Stimulated activated memory B cell treated with anti-CD40 and anti-IgM and Interleukin-4, amounts not matched to agents 10 μg/mL and 1 μg/mL and 100 μg/mL, for 72 hours (primary cell): Measurements from ENCODE around the gene HJV.
A peak's percentile ranks its signal among the peaks of the same experiment; 100 is the strongest.
"Not testable (repeated sequence)": the region's sequence is repeated elsewhere in the genome, so short reads cannot be mapped to it uniquely, and the experiment has no call there.

Experiments used
- ATAC-seq: fragments of 150-1000 bp; cut with Tn5 transposase; 2 replicates; pipeline ENCODE4 v1.10.0; 2021
- H3K27ac Mint-ChIP-seq: one replicate; pipeline ENCODE4 v1.8.0; 2022; ENCODE audit warnings: mild to moderate bottlenecking, mixed read lengths
- H3K27me3 Mint-ChIP-seq: one replicate; pipeline ENCODE4 v1.8.0; 2022; ENCODE audit warnings: mixed read lengths
- H3K36me3 Mint-ChIP-seq: one replicate; pipeline ENCODE4 v1.8.0; 2022; ENCODE audit warnings: mixed read lengths
- H3K4me1 Mint-ChIP-seq: one replicate; pipeline ENCODE4 v1.8.0; 2022; ENCODE audit warnings: mixed read lengths
- H3K4me3 Mint-ChIP-seq: one replicate; pipeline ENCODE4 v1.8.0; 2022; ENCODE audit warnings: mild to moderate bottlenecking, moderate library complexity, mixed read lengths
- H3K9me3 Mint-ChIP-seq: one replicate; pipeline ENCODE4 v1.8.0; 2022; ENCODE audit warnings: mixed read lengths

The HJV gene, protein sequence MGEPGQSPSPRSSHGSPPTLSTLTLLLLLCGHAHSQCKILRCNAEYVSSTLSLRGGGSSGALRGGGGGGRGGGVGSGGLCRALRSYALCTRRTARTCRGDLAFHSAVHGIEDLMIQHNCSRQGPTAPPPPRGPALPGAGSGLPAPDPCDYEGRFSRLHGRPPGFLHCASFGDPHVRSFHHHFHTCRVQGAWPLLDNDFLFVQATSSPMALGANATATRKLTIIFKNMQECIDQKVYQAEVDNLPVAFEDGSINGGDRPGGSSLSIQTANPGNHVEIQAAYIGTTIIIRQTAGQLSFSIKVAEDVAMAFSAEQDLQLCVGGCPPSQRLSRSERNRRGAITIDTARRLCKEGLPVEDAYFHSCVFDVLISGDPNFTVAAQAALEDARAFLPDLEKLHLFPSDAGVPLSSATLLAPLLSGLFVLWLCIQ

DNA sequence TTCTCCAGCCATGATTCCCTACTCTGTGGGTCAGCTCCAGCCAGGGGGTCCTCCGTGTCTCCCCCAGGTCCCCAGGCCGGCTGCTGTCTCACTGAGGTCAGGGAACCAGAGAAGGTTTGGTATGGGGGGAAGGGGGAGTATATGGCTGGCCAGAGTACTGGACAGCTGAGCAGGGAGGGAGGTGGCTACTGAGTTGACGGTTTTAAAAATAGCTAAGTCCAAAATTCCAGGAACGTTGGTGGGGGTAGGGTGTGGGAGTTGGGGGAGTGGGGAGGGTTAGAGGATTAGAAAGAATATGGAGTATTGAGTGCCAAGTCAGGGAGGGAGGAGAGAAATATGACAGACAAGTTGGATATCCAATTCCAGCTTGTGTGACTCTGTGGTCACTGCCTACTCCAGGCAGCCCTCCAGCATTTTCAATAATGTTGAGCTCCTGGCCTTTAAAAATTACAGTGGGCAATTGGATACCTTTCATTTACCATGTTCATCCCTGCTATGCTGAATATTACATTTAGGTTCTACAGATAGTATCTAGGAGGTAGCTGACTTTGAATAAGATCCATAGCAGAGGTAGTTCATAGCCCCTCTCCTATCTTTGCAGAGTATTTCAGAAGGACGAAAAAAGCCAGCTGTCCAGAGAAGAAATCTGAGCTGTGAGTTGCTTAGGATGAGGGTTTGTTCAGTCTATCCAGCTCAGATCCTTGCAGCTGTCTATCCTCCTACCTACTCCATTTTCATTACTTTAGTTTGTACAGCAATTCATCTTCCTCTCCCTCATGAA is at the start of gene HJV:
Gene HJV (minus strand): TSS at position 114 of the 781 bp plus-strand sequence. CDS start 1,504 bp downstream, outside the sequence.
- no peaks in the 10 kb centered on the region for H3K36me3 Mint-ChIP-seq
- no peak within 1 kb of the TSS for H3K27ac Mint-ChIP-seq
- H3K27me3 Mint-ChIP-seq: peaks cover 61% of the 10 kb centered on the region
- no peak for ATAC-seq
- peaks cover 17% of the 10 kb centered on the region for H3K4me1 Mint-ChIP-seq
- no peak within 1 kb of the TSS for H3K4me3 Mint-ChIP-seq
- no peaks in the 10 kb centered on the region for H3K9me3 Mint-ChIP-seq

DNA sequence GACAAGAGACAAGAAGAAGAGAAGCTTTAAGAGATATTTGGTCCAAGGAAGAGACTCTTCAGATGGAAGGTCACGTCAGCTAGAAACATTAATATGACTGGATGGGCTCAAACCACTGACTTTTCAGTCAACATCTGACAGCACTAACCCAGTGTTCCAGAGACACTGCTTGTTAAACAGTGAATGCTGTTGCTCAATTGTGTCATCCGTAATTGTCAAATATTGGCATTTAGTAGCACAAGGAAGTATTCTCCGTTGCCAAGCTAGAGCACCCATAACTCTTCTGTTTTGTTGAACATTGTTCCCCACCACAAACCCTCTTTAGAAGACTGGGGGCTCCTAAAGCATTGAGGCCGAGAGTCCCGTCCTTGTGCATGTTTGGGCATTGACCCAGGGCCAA is 37.6 kb upstream of the HJV start:
- not testable (repeated sequence) for ATAC-seq, H3K4me1 Mint-ChIP-seq, H3K27ac Mint-ChIP-seq, H3K27me3 Mint-ChIP-seq, H3K9me3 Mint-ChIP-seq, H3K36me3 Mint-ChIP-seq, H3K4me3 Mint-ChIP-seq

DNA sequence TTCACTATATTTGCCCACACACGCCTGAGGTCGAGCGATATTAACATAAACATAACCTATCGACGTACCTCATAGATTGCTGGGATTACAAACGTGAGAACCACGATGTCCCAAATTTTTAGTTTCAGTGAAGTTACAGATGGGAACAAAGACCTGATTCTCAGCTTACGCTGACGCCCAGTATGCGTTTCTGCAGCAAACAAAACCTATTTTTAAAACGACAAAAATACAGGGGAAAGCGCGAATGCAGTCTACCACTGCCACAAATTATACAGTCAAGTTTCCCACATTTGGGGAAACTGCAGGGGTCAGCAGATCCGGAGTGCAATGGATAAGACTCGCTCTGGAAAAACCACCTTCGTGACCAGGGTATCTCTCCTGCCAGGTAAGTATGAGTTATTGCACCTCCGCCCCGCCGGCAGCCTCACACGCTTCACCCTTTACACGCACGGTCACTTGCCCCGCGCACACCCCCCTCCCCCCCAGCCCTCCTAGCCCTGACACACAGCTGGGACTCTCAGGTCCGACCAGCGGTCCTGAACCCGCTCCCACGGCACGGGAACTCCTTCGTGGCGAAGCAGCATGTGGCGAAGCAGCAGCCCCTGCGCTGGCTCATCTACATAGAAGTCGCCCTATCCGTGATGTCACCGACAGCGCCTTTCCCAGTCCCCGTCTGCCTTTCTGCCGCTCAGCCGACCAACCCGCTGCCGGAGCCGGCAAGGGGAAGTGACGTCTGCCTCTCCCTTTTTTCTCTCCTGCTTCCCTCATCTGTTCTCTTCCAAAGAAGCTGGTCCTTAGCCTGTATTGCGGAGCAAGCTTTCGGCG is 30.5 kb upstream of the HJV start:
- peak; percentile 93 for ATAC-seq
- Mint-ChIP-seq H3K4me3 (peak overlapping the region; percentile 92), H3K27ac (peak overlapping the region; percentile 99), H3K4me1 (peaks cover 25% of the 10 kb centered on the region)
- not testable (repeated sequence) for H3K27me3 Mint-ChIP-seq, H3K9me3 Mint-ChIP-seq, H3K36me3 Mint-ChIP-seq

DNA sequence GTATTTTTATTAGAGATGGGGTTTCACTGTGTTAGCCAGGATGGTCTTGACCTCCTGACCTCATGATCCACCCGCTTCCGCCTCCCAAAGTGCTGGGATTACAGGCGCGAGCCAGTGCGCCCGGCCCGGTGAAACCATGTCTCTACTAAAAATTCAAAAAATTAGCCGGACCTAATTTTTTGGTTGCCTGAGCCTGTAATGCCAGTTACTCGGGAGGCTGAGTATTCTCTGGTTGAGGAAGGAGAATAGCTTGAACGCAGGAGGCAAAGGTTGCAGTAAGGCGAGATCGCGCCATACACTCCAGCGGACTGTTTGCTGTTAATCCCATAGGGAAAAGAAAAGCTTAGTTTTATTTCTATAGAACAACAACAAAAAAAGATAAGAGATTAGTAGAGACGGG is 29.9 kb upstream of the HJV start:
- no peak for ATAC-seq
- Mint-ChIP-seq H3K36me3 (no peaks in the 10 kb centered on the region), H3K9me3 (no peaks in the 10 kb centered on the region), H3K27me3 (no peaks in the 10 kb centered on the region), H3K27ac (peak overlapping the region; percentile 99), H3K4me3 (peak overlapping the region; percentile 92), H3K4me1 (peaks cover 25% of the 10 kb centered on the region)

DNA sequence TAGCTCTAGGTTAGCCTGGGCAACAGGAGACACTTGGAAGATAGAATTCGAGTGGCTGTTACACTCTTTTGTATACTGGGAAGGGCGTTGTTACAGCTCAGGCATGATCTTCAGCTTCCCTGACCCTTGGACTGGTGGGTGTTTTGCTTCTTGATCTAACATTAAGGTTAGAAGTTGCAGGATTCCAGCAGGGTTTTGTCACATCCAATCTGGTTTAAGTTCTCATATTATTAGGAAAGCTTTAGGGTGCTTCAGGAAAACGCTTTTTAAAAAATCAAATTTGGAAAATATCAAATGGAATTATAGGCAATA is 29.1 kb upstream of the HJV start:
- H3K36me3 Mint-ChIP-seq, H3K9me3 Mint-ChIP-seq, H3K27me3 Mint-ChIP-seq, H3K4me3 Mint-ChIP-seq, ATAC-seq: not testable (repeated sequence)
- peaks cover 25% of the 10 kb centered on the region for H3K4me1 Mint-ChIP-seq
- peak overlapping the region; percentile 99 for H3K27ac Mint-ChIP-seq

DNA sequence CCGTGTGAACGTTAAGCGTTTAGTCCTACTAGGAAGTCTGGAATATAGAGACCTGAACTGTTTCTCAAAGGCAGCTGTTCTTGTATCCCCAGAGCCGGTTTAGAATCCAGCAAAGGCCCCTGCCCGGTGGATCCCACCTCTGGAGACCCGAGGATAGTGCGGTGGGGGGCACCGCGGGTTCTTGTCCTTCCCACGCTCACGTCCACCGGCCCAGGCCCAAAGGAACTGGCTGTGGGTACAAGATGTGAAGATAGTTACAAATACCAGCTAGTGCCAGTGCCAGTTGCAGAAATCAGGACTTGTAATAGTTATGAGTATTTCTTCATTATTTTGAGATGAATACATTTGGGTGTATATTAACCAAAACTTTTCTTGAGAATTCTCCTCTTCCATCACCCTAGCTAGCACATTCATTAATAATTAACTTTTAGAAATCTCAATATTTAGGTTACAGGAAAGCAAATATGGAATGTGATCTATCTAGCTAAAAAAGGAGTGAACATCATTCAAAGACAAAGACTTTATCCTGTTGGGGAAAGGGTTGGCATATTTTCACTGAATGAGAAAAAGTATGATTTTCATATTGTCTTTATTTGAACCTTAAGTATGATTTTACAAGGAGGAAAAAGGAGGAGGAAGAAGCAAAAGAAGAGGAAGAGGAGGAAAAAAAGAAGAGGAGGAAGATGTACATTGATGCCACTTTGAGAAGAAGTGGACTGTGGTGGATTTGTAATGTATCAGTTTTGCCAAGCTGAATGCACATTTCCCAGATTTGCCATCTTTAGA is 28.5 kb upstream of the HJV start:
- H3K4me1 Mint-ChIP-seq: peaks cover 25% of the 10 kb centered on the region
- not testable (repeated sequence) for H3K9me3 Mint-ChIP-seq, H3K4me3 Mint-ChIP-seq, ATAC-seq, H3K36me3 Mint-ChIP-seq, H3K27me3 Mint-ChIP-seq
- peak overlapping the region; percentile 99 for H3K27ac Mint-ChIP-seq

DNA sequence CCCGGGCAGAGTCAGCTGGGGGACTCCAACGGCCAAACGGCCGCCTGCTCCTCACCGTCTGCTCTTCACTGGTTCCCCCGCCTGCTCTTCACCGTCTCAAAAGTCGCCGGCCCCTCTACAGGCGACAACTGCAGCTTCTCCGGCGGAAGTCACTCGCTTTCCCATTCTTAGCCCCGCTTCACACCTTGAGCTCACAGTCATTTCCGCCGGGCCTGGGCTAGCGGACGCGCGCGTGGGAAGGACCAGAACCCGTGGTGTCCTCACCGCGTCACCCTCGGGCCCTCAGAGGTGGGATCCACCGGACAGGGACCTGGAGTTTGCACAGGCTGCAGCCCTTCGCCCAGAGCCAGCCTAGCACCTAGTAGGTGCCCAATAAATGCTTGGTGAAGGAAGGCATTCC is 27.9 kb upstream of the HJV start:
- no peak overlapping the region for H3K27ac Mint-ChIP-seq
- no peak for ATAC-seq
- H3K36me3 Mint-ChIP-seq: no peaks in the 10 kb centered on the region
- no peaks in the 10 kb centered on the region for H3K9me3 Mint-ChIP-seq
- H3K4me3 Mint-ChIP-seq: no peak overlapping the region
- H3K27me3 Mint-ChIP-seq: no peaks in the 10 kb centered on the region
- H3K4me1 Mint-ChIP-seq: peaks cover 29% of the 10 kb centered on the region

DNA sequence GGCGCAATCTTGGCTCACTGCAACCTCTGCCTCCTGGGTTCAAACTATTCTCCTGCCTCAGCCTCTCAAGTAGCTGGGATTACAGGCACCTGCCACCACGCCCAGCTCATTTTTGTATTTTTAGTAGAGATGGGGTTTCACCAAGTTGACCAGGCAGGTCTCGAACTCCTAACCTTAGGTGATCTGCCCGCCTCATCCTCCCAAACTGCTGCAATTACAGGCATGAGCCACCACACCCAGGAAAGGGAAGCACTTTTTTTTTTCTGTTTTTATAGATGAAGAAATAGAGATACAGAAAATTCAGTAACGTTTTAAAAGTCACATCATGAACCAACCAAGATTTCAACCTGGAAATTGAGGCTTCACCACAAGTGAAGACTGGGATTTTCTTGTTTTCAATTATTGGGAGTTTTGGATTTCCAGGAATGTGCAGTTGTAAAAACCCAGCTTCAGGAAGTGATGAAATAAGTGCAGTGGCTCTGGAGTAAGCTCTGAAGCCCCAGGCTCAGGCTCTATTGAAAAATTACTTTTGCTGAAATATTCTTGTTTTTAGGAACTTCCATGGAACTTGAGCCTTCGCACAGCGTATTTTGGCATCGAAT is 27.1 kb upstream of the HJV start:
- not testable (repeated sequence) for H3K27me3 Mint-ChIP-seq, H3K36me3 Mint-ChIP-seq, H3K9me3 Mint-ChIP-seq, H3K27ac Mint-ChIP-seq, H3K4me3 Mint-ChIP-seq, ATAC-seq
- H3K4me1 Mint-ChIP-seq: peaks cover 33% of the 10 kb centered on the region

DNA sequence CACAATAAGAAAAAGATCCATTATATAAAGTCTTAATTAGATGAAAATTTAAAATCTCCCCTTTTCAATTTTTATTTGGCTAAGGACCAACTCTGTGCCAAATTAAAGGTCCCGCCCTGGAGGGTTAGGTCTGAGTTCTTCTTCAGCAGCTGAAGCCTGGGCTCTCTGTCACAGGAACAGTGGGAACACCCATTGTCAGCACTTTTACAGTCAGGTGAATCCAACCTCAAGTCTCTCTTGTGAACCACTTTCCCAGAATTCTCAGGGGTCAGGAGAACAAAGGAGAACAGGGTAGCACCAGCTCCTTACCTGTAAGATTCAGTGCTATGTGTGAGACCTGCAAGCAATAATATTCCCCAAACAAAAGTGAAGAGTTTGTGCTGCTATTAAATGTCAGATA is 25.1 kb upstream of the HJV start:
- H3K36me3 Mint-ChIP-seq: no peaks in the 10 kb centered on the region
- ATAC-seq: no peak
- H3K4me3 Mint-ChIP-seq: no peak overlapping the region
- no peaks in the 10 kb centered on the region for H3K27me3 Mint-ChIP-seq
- H3K4me1 Mint-ChIP-seq: peaks cover 25% of the 10 kb centered on the region
- no peak overlapping the region for H3K27ac Mint-ChIP-seq
- no peaks in the 10 kb centered on the region for H3K9me3 Mint-ChIP-seq

DNA sequence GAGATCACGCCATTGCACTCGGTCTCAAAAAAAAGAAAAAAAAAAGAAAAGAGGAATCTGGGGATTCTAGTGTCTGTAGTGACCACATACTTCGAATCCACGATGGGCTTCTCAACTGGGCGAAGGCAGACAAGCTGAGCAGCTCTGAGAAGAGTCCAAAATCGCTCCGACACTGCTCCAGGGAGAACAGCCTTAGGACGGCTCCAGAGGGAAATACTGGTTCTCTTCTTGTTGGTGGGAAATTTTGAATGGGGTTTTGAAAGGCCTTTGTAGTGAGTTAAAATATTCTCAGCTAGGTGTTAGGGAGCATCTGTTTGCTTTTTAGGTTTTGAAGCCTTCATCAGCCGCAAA is 18.3 kb upstream of the HJV start:
- H3K9me3 Mint-ChIP-seq: no peaks in the 10 kb centered on the region
- no peak for ATAC-seq
- H3K27me3 Mint-ChIP-seq: no peaks in the 10 kb centered on the region
- no peak overlapping the region for H3K4me3 Mint-ChIP-seq
- peaks cover 46% of the 10 kb centered on the region for H3K4me1 Mint-ChIP-seq
- peak overlapping the region; percentile 97 for H3K27ac Mint-ChIP-seq
- no peaks in the 10 kb centered on the region for H3K36me3 Mint-ChIP-seq

DNA sequence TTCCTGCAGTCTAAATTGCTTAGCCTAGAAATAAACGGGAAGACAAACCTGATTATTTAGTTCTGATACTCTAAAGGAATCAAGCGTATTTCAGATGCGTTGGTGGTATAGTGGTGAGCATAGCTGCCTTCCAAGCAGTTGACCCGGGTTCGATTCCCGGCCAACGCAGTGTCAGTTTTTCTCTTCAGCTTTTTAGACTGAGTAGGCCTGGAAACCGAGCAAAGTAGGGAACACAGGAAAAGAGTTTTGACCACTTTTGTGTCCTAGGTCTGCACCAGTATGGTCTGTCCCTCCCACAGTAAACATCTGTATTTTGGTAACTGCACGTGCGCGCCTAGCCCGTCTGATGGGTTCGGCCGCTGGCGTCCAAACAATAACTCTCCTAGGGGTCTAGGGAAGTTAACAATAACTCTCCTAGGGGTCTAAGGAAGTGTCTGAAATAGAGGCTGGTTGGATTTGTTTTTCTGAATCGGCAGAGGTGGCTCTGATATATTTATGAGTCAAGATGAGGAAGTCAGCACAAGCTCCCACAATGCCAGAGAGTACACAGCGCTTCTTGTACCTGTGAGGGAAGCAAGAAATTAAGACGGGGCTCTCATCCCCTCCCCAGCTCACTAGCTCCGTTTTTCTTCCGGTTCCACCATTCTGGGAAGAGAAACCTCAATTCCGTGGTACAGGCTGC is 15.6 kb upstream of the HJV start:
- H3K4me1 Mint-ChIP-seq: peaks cover 39% of the 10 kb centered on the region
- H3K9me3 Mint-ChIP-seq: no peaks in the 10 kb centered on the region
- H3K4me3 Mint-ChIP-seq: peak overlapping the region; percentile 95
- H3K27ac Mint-ChIP-seq: peak overlapping the region; percentile 97
- no peaks in the 10 kb centered on the region for H3K27me3 Mint-ChIP-seq
- ATAC-seq: peak; percentile 79
- H3K36me3 Mint-ChIP-seq: no peaks in the 10 kb centered on the region

DNA sequence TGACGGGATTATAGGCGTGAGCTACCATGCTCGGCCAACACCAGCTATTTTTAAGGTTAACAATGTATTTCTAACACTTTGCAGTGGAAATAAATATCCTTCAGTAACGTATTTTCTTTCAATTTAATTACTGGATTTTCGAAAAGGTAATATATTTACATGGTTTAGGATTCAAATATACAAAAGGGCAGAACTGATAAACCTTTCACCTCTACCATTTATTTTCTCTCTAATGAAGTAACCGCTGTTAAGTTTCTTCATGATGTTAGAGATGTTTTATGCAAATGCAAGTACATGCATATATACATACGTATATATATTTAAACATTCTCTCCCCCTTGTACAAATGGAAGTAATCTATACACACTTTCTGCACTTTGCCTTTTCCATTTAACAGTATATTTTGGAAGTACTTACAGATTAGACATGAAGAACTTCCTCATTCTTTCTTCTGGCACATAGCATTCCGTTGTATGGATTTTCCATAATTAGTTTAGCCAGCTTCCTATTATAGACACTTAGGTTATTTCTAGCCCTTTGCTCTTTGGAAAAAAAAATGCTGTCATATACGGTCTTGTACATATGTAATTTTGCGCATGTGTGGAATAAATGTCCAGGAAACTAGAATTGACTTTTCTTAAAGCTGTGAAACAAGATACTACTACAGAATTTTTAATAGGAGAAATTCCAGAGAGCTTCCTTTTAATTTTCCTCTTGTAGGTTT is 14.9 kb upstream of the HJV start:
- no peaks in the 10 kb centered on the region for H3K27me3 Mint-ChIP-seq
- ATAC-seq: no peak
- peak overlapping the region; percentile 97 for H3K27ac Mint-ChIP-seq
- no peaks in the 10 kb centered on the region for H3K36me3 Mint-ChIP-seq
- peak overlapping the region; percentile 95 for H3K4me3 Mint-ChIP-seq
- H3K4me1 Mint-ChIP-seq: peaks cover 39% of the 10 kb centered on the region
- H3K9me3 Mint-ChIP-seq: no peaks in the 10 kb centered on the region

DNA sequence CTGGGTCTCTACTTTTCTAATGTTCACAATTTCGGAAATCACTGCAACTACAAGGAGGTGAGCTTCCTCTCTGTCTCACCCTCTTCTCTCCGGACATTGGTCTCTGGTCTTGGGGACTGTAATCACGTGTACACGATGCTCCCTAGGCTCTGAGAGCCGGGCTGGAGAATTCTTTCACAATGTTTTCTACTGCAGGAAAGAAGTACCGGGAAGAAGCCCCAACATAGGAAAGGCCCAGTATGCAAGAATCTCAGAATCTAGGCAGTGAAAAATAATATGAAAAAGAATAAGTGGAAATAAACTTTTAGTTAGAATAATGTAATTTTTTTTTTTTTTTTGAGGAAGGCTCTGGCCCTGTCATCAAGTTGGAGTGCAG is 13.5 kb upstream of the HJV start:
- Mint-ChIP-seq H3K9me3 (no peaks in the 10 kb centered on the region), H3K4me1 (peaks cover 39% of the 10 kb centered on the region), H3K27ac (peak overlapping the region; percentile 97), H3K36me3 (no peaks in the 10 kb centered on the region), H3K4me3 (peak overlapping the region; percentile 77), H3K27me3 (peaks cover 10% of the 10 kb centered on the region)
- no peak for ATAC-seq
